GM19397 (cell line): ENCODE results near the gene APOA4.
A peak's percentile ranks its signal among the peaks of the same experiment; 100 is the strongest.
"Not testable (repeated sequence)": the region's sequence is repeated elsewhere in the genome, so short reads cannot be mapped to it uniquely, and the experiment has no call there.

Source experiments
- ATAC-seq: cut with Tn5 transposase; IDR thresholded peaks from one replicate; pipeline ENCODE4 v1.9.1; 2021; ENCODE audit warnings: mild to moderate bottlenecking, moderate library complexity; ENCODE audit not compliant: unreplicated experiment

APOA4 gene

DNA sequence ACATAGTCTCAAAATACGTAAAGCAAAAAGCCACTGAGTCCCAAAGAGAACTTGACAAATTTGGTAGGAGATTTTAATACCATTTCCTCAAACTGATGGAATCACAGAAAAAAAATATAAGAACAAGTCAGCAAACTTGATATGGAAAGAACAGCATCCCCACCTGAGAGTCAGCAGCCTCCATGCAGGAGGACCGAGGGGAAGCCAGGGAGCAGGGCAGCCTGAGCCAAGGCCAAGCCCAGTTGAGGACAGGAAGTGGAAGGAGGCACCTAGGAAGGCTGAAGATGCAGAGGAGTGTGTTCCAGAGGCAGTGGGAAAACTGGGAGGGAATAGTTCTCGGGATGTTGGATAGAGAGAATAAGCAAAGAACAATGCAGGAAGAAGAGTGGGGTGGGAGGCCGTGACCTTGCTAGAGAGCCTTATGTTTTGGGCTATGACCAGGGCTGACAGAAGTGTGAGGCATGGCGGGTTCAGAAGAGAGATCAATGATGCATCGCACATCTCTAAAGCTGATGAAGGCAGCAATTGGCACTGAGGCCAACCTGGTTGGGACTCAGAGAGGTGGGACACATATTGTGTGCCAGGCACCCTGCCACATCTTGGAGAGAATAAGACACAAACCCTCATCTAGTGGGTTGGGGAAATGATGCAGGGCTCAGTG is 15.4 kb downstream of the APOA4 start:
- no peak for ATAC-seq

DNA sequence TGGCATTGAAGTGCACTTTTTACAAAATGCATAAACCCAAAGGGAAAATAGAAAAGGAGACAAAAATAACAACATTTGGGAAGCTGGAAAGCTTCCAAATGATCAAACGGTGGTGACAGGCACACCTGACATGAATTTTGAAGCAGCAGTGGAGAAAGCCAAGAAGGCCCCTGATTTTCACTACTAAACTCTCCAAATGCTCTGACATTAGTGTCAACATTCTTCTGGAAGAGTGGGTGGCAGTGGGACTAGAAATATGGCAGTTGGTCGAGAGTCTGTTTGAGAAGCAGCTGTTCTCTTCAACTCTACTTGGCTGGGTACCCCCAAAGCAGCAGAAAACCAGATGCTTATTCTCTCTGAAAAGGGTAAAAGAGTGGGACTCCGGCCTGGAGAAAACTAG is 19.1 kb downstream of the APOA4 start:
- ATAC-seq, result no peak

DNA sequence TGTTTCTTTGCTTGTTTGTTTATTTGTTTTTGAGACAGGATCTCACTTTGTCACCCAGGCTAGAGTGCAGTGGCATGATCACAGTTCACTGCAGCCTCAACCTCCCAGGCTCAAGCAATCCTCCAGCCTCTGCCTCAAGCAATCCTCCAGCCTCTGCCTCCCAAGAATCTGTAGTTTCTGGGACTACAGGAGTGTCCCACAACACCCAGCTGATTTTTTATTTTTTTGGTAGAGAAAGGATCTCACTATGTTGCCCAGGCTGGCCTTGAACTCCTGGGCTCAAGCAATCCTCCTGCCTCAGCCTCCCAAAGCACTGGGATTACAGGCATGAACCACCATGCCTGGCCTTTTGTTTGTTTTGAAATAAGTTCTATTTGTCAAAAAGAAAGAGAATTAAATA is 21.4 kb downstream of the APOA4 start:
- not testable (repeated sequence) for ATAC-seq

DNA sequence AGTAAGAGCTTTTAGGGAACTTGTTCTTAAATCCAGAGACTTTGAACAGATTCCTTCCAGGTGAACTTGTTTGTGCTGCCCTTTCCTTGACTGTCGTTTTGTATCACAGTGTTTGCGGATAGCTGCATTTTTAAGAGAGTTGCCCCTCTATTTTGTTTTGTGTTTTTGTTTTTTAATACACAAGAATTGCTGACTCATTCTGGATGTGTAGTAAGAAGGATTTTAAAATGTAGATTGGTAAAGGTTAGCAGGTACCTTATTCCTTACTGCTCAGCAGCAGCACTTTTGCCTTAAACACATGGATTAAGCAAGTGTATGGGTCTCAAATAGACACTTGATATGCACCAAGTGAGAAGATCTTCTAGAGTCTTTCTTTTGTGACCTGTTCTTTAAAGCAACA is 22.5 kb downstream of the APOA4 start:
- ATAC-seq, result no peak

DNA sequence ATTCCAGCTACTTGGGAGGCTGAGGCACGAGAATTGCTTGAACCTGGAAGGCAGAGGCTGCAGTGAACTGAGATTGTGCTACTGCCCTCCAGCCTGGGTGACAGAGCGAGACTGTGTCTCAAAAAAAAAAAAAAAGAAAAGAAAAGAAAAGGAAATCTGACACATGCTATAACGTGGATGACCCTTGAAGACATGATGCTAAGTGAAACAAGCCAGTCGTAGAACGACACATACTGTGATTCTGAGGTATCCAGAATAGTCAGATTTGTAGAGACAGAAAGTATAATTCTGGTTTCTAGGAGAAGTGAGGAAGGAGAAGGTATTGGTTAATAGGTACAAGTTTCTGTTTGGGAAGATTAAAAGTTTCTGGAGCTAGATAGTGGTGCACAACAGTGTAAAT is 24.7 kb downstream of the APOA4 start:
- no peak for ATAC-seq

DNA sequence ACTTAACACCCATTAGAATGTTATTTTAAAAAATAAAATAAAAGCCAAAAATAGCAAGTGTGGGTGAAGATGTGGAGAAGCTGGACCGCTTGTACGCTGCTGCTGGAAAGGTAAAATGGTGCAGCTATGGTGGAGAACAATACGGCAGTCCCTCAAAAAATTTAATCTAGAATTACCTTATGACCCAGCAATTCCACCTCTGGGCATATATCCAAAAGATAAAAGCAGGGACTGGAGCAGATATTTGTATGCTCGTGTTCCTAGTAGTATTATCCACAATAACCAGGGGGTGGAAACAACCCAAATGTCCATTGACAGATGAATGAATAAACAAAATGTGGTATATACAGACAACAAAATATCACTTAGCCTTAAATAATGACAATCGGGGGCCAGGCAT is 25.3 kb downstream of the APOA4 start:
- no peak for ATAC-seq

DNA sequence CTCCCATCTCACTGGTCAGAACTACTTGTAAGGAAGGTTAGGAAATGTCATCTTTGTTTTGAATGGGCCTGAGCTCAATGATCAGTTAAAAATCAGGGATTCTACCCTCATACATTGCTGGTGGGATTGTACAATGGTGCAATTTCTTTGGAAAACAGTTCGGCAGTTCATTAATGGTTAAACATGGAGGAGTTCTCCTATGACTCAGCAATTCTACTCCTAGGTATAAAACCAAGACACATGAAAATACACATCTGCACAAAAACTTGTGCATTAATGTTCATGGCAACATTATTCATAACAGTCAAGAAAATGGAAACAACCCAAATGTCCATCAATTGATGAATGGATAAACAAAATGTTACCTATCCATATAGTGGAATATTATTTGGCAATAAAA is 26.6 kb downstream of the APOA4 start:
- no peak for ATAC-seq

DNA sequence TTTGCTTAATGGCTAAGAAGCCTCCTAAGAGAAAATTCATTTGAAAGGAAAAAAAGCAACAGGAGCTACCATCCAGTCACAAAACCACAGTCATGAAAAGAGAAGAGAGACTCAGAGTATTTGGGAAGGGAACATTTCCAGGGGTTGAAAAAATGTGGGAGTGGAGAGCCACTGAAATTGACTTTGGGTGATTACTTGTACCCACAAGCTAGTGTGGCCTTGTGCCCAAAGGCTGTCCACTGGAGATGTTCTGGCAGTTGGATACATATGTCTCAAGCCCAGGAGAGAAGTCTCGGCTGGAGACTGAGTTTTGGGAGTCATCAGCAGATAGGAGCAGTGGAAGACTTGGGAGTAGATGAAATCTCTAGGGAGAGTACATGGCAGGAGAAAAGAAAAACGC is 28.3 kb downstream of the APOA4 start:
- no peak for ATAC-seq

DNA sequence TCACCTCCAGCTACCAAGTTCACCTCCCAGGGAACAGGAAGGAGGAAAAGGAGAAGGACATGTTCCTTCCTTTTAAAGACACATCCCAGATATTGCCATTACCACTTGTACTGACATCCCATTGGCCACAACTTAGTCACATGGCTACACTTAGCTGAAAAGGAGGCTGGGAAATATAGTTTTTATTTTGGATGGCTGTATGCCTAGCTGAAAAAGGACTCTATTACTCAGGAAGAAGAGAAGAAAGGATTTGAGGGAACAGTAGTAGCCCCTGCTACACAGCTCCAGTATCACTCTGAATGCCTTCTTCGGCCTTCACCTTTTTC is 29.4 kb downstream of the APOA4 start:
- ATAC-seq, result no peak

DNA sequence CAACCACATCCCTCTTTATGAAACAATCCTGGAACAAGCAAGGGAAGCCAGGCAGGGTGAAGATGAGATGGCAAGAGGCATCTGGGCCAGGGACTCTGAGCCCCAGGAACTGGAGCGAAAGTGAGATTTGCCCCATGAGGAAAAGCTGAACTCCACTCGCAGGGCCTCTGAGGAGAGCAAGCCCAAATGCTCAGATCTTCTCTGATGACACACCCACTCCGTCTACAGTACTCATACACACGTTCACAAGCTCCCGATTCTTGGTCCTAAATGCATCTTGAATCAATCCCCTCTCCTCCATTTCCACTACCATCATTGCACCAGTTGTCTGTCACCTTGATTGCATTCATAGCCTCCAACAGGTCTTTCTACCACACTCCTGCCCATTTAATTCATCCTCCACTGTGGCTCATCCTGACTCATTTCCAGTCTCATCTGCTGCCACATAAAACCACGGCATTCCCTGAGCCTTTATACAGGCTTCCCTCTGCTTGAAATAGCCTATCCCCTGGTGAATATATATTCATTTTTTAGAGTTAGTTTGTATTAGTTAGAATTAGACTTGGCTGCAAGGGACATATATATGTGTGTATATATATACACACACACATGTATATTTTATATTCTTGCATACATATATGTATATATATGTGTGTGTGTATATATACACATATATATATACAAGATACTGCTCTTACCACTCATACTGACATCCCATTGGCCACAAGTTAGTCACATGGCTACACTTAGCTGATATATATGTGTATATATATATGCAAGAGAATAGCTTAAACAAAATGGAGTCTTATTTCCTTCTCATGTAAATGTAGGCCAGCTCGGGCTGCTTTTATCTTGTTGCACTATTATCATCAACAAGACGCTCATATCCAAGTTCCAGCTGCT is 30.0 kb downstream of the APOA4 start:
- ATAC-seq, result no peak

DNA sequence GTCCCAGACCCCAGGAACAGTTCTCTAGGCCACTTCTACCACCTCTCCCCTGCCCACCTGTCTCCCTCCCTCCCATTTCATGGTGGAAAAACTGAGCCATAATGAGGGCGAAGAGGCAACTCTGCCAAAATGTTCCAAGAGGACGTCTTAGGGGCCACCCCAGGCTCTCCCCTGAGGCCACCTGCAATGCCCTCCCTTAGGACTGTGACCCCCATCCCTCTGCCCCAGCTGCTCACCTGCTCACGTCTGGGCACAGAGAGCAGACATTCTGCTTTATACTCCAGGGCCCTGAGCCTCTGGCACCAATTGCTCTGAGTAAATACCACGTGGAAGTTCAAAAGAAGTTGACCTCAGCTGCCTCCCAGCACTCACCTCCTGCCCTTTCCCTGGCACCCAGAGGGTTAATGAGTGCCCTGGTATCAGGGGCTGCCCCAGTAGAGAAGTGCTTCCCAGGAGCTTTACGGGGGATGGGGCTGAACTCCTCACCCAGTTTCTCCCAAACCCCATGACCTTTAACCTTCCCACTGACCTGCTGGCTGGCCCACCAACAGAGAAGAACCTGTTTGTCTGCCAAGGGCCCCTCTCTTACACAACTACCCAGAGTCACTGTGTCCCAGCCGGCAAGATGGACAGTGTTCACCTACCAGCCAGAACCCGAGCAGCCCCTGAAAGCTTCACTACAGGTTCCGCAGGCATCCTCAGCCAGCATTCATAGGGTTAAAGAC is 30.8 kb downstream of the APOA4 start:
- no peak for ATAC-seq

DNA sequence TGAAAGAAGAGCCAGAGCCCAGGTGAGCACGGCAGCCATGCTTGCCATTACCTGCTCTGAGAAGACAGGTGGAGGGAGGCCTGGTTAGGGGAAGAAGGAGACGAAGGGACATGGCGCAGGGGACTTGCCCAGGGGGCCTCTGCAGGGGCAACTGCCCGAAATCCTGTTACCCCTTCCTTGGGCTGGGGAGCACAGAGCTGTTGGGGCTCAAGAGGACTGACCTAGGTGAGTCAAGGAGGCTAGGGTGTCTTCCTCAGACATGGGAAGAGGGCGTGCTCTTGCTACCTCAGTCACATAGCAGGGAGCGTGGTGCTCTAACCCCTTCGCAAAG is 31.3 kb downstream of the APOA4 start, which contains the start of gene APOA5:
Gene APOA5, minus strand, starts transcription at position 67 of the 331 bp plus-strand sequence. Its CDS starts 19 bp downstream, at position 48.
- ATAC-seq, result no peak

DNA sequence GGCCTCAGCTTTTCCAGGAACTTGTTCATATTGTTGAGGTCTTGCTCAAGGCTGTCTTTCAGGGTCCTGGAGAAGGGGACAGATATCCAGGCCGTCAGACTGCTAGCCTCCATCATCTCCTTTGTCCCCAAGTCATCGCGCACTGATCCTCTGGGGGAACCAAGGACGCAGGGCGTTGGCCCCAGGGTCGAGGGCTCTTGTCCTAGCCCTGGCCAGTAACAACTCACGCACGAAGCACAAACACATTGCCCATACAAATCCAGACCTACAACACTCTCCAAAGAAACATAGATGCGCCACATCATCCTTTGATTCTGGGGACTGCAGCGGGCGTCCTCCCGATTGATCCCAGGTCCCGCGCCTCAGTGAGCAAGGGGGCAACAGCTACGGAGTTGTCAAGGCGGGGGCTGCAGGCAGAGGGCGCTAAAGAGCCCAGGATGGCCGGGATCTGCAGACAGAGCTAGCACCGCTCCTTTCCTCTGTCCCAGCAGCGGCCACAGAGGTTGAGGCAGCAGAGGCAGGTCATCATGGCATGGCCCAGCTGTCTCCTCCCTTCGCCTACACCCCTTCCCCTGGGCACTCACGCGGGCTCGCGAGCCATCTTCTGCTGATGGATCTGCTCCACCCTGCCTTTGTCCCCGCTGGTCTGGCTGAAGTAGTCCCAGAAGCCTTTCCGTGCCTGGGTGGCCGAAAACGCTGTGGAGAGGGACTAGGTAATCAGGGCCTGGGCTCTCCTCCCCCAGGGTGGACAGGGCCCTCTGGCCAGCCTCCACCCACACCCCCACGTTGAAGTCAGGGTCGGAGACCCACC is 31.9 kb downstream of the APOA4 start:
- no peak for ATAC-seq

DNA sequence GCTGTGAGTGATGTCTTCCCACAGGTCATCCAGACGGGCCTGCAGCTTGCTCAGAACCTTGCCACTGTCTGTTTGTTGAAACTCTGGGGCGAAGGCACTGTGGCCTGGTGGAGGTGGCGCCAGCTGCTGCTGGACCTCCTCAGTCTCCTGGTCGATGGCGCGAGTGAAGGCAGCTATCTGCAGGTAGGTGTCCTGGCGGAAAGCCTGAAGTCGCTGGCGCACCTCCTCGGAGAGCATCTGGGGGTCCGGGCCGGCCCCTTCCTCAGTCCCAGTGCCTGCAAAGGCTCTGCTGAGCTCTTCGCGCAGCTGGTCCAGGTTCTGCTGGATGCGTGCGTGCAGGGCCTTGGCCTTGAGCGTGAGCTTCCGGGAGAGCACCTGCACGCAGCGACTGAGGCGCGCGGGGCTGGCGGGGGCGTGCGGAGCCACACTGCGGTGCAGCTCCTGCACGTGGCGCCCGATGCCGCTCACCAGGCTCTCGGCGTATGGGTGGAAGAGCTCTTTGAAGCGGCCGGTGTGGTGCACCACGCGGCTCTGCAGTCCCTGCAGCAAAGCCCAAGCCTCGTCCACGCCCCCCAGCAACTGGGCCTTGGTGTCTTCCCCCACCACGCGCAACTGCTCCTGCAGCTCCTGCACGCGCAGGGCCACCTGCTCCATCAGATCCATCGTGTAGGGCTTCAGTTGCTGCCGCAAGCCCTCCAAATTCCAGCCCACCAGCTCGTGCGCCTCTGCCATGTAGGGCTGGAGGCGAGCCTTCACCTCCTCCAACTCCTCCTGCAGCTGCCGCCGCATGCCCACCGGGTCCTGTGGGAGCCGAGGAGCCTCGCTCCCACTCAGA is 32.7 kb downstream of the APOA4 start:
- ATAC-seq, result no peak

DNA sequence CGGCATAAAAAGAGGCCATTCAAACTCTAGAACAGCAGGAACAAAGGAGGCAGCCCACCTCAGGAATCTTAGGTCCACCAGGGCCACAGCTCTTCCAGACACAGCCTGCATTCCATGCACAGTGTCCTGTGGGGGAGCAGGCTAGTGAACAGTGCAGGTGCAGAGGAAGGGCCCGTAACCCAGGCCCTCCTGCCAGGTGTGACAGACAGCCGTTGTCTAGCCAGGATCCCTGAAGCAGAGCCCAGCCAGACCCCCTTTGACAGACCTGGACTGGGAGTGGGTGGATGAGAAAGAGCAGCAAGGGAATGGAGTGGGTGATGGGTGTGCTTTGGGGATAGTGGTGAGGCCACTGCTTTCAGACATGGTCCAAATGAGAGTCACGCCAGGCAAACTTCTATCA is 34.1 kb downstream of the APOA4 start:
- ATAC-seq, result no peak

DNA sequence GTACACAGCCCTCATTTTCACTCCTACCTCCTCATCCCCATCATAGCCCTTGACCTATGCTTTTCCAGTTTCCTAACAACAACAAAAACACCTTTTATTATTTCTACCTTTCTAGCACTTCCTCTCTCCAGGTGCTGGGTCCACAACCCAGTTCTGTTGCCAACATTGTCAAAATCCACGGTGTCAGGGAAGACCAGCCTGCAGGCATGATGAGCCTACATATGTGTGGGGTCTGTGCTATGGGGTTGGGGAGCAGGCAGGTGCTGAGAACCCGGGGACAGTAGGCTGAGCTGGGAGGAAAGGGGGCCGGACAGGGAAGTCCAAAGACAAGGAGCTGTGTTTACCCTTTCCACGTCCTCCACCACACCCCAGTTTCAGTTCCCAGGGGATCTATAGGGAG is 34.6 kb downstream of the APOA4 start:
- no peak for ATAC-seq

DNA sequence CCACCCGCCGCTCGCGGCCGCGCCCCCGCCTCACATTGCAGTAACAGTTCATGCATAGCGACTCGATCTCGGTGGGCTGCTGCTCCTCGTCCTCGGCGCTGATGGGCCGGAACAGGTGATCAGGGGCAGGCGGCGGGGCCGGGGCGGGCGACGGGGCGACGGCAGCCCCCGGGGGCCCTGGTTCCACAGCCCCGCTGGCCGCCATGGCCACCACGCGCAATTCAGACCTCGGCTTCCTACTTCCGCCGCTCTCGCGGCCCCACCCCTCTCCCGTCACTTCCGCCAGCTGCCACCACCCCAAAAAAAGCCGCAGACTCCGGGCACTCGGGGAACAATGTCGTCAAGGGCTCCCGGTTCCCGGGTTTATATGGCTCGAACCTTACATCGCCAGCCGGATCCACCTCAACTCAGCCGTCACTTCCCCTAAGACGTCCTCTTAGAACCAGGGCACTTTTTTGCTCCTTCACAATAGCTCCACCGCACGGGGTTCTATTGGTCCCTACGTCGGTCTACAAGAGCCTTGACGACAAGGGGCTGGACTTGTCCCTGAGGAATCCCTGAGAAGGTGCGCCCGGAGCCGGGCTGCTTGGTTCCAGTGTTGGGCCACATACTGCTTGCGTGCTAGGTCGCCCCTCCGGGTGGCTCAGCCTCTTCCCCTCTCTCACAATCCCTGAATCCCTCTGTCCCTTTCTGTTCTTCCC is 35.2 kb downstream of the APOA4 start, which contains the start of gene ZPR1:
Gene ZPR1, minus strand, starts transcription at position 238 of the 701 bp plus-strand sequence. Its CDS starts 33 bp downstream, at position 205.
- peak; percentile 94 for ATAC-seq

DNA sequence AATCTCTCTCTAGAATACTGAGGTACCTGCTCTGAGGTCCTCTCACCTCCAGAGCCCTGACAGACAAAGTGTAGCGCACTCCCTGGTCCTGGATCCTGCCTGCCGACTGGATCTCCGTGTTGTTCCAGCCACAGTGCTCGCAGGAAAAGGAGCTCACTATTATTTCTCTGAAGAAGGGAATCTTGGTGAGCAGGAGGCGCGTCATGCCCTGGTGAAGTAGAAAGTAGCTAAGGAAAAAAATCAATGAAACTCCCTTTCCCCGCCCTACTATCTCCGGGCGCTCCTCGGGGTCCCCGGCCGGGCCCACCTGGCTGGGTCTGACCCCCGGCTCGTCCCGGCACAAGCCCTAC is 35.7 kb downstream of the APOA4 start:
- no peak for ATAC-seq

DNA sequence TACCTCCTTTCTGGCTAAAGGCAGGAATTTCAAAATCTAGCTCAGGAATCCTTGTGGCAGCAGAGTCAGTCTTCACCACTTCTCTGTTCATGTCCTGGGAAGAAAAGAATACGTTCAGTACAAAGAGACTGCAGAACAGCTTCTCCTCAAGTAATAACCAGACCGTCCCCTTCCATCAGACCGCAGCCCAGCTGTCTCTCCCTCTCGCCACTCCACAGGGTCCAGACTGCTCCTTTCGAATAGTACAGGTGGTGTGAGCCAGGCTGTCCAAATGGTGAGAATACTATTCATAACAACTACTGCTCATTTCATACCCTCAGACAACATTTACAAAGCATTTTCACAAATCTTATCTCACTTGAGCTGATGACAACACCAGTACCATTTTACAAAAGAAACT is 36.1 kb downstream of the APOA4 start:
- no peak for ATAC-seq

DNA sequence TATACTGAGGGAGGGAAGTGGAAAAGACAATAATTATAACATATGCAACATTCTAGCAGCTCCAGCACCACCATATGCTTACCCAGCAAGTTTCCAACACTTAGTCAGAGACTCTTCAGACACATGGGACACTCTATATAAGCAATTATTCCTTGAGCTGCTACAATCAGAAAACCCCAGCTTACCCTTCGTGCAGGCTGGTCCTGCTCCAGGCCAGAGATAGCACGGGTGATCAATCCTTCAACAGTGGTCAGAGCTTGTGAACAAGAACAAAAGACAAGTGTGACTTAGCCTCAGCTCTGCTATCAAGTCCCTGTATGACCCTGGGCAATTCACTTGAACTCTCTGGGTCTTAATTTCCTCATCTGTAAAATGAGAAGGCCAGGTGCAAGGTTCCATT is 36.8 kb downstream of the APOA4 start:
- no peak for ATAC-seq
